ENCODE results near the gene KIF26A.
A peak's percentile ranks its signal among the peaks of the same experiment; 100 is the strongest.
"Not testable (repeated sequence)": the region's sequence is repeated elsewhere in the genome, so short reads cannot be mapped to it uniquely, and the experiment has no call there.

KIF26A gene

GRCh38 chr14:104224506-104225277, 86.3 kb downstream of the KIF26A start:
- no peak overlapping the region for H3K27ac ChIP-seq (ENCODE audit: insufficient read depth in 1 of 2, low read depth in 1 of 2, low read length in 2 of 2, poor library complexity in 1 of 2, severe bottlenecking in 2 of 2)
- peaks cover 0 to 16% (median 6%) of the 10 kb centered on the region in 4 experiments for H3K4me1 ChIP-seq (ENCODE audit: control extremely low read depth in 1 of 4, control insufficient read depth in 4 of 4, insufficient read depth in 4 of 4, low read length in 3 of 4)
- peaks cover 0 to 62% (median 5%) of the 10 kb centered on the region in 5 experiments for H3K27me3 ChIP-seq (replicated peaks in 2 of 5; ENCODE audit: control insufficient read depth in 4 of 5, insufficient read depth in 5 of 5, low read length in 4 of 5)
- WGBS (ENCODE audit: insufficient coverage): 43% methylated on average over 14 of the region's 19 CpGs
- H3K9me3 ChIP-seq (ENCODE audit: control extremely low read depth in 1 of 5, control insufficient read depth in 4 of 5, insufficient read depth in 2 of 5, low read depth in 1 of 5, low read length in 4 of 5): peaks cover 0 to 7% (median 2%) of the 10 kb centered on the region in 5 experiments
- DNase-seq: peak; percentile 9 to 36 (median 34)
- ChIA-PET POLR2A (no interaction called here), CTCF (interaction anchor here (0.6 kb wide), 1 partner anchor 28 kb away, joined by 3 read pairs; no protein-coding TSS in a partner anchor)
- no peak overlapping the region for H3K4me3 ChIP-seq (ENCODE audit: control insufficient read depth in 1 of 7, extremely low read depth in 1 of 7, insufficient read depth in 4 of 7, low read depth in 2 of 7, low read length in 6 of 7)
- no peaks in the 10 kb centered on the region for H3K36me3 ChIP-seq (ENCODE audit: control insufficient read depth in 4 of 4, insufficient read depth in 4 of 4, low read length in 3 of 4)

DNA sequence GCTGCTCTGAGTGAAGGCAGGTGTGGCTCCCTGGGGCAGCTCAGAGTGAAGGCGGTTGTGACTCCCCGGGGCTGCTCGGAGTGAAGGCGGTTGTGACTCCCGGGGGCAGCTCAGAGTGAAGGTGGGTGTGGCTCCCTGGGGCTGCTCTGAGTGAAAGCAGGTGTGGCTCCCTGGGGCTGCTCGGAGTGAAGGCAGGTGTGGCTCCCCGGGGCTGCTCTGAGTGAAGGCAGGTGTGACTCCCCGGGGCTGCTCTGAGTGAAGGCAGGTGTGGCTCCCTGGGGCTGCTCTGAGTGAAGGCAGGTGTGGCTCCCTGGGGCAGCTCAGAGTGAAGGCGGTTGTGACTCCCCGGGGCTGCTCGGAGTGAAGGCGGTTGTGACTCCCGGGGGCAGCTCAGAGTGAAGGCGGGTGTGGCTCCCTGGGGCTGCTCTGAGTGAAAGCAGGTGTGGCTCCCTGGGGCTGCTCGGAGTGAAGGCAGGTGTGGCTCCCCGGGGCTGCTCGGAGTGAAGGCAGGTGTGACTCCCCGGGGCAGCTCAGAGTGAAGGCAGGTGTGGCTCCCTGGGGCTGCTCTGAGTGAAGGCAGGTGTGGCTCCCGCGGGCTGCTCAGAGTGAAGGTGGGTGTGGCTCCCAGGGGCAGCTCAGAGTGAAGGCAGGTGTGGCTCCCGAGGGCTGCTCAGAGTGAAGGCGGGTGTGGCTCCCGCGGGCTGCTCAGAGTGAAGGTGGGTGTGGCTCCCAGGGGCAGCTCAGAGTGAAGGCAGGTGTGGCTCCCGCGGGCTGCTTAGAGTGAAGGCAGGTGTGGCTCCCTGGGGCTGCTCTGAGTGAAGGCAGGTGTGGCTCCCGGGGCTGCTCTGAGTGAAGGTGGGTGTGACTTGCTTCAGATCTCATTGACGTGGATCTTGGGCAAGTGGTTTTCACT, 87.1 kb downstream of the KIF26A start:
- DNase-seq; H3K9me3 ChIP-seq (ENCODE audit: control extremely low read depth in 1 of 5, control insufficient read depth in 4 of 5, insufficient read depth in 2 of 5, low read depth in 1 of 5, low read length in 4 of 5); H3K27ac ChIP-seq (ENCODE audit: insufficient read depth in 1 of 2, low read depth in 1 of 2, low read length in 2 of 2, poor library complexity in 1 of 2, severe bottlenecking in 2 of 2); H3K4me3 ChIP-seq (ENCODE audit: control insufficient read depth in 1 of 7, extremely low read depth in 1 of 7, insufficient read depth in 4 of 7, low read depth in 2 of 7, low read length in 6 of 7); H3K36me3 ChIP-seq (ENCODE audit: control insufficient read depth in 4 of 4, insufficient read depth in 4 of 4, low read length in 3 of 4): not testable (repeated sequence)
- POLR2A ChIA-PET: interaction anchor here (0.8 kb wide), 1 partner anchor 247 kb away, joined by 4 read pairs; no protein-coding TSS in a partner anchor
- Histone ChIP-seq H3K4me1 (ENCODE audit: control extremely low read depth in 1 of 4, control insufficient read depth in 4 of 4, insufficient read depth in 4 of 4, low read length in 3 of 4) (peaks cover 0 to 13% (median 6%) of the 10 kb centered on the region in 4 experiments), H3K27me3 (replicated peaks in 2 of 5; ENCODE audit: control insufficient read depth in 4 of 5, insufficient read depth in 5 of 5, low read length in 4 of 5) (peaks cover 0 to 53% (median 5%) of the 10 kb centered on the region in 5 experiments)
- CTCF ChIA-PET: interaction anchor here (0.6 kb wide), 1 partner anchor 27 kb away, joined by 3 read pairs; no protein-coding TSS in a partner anchor
- 63% methylated on average over 10 of the region's 28 CpGs for whole genome bisulfite sequencing (ENCODE audit: insufficient coverage)

GRCh38 chr14:104226421-104227383, 88.3 kb downstream of the KIF26A start:
- CTCF ChIA-PET: no interaction called here
- 97% methylated on average over 11 of the region's 17 CpGs for WGBS (ENCODE audit: insufficient coverage)

DNA sequence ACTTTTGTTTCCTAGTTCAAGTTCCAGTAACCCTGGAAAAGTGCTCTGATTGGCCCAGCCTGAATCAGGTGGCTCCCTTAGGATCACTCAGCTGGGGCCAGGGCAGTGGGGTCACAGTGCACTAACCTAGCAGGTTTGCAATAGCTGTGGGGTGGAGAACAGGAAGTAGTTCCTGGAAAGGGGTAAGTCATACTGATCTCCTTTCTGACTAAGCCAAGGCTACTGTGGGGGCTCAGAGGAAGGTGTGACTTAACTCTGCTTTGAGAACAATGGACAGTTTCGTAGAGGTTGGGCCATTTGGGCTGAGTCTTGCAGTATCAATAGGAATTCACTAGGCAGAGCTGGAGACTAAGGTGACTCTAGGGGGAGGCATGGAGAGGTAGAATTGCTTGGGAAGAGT, 89.4 kb downstream of the KIF26A start:
- Histone ChIP-seq H3K4me1 (ENCODE audit: control extremely low read depth in 1 of 4, control insufficient read depth in 4 of 4, insufficient read depth in 4 of 4, low read length in 3 of 4) (peaks cover 0 to 13% (median 6%) of the 10 kb centered on the region in 4 experiments), H3K27me3 (replicated peaks in 2 of 5; ENCODE audit: control insufficient read depth in 4 of 5, insufficient read depth in 5 of 5, low read length in 4 of 5) (peaks cover 0 to 35% (median 1%) of the 10 kb centered on the region in 5 experiments), H3K9me3 (ENCODE audit: control extremely low read depth in 1 of 5, control insufficient read depth in 4 of 5, insufficient read depth in 2 of 5, low read depth in 1 of 5, low read length in 4 of 5) (peaks cover 0 to 16% (median 6%) of the 10 kb centered on the region in 5 experiments), H3K4me3 (ENCODE audit: control insufficient read depth in 1 of 7, extremely low read depth in 1 of 7, insufficient read depth in 4 of 7, low read depth in 2 of 7, low read length in 6 of 7) (no peak overlapping the region), H3K36me3 (ENCODE audit: control insufficient read depth in 4 of 4, insufficient read depth in 4 of 4, low read length in 3 of 4) (no peaks in the 10 kb centered on the region), H3K27ac (ENCODE audit: insufficient read depth in 1 of 2, low read depth in 1 of 2, low read length in 2 of 2, poor library complexity in 1 of 2, severe bottlenecking in 2 of 2) (no peak overlapping the region)
- POLR2A ChIA-PET: no interaction called here
- CTCF ChIA-PET: no interaction called here
- 100% methylated on average over 1 of the region's 1 CpG for WGBS (ENCODE audit: insufficient coverage)
- no peak for DNase-seq

More at GRCh38 chr14:104226421-104227383, 88.3 kb downstream of the KIF26A start:
- POLR2A ChIA-PET: interaction anchor here (0.8 kb wide), 1 partner anchor 246 kb away, joined by 4 read pairs; no protein-coding TSS in a partner anchor
- H3K36me3 ChIP-seq (ENCODE audit: control insufficient read depth in 4 of 4, insufficient read depth in 4 of 4, low read length in 3 of 4): no peaks in the 10 kb centered on the region
- H3K4me1 ChIP-seq (ENCODE audit: control extremely low read depth in 1 of 4, control insufficient read depth in 4 of 4, insufficient read depth in 4 of 4, low read length in 3 of 4): peaks cover 0 to 13% (median 6%) of the 10 kb centered on the region in 4 experiments
- H3K9me3 ChIP-seq (ENCODE audit: control extremely low read depth in 1 of 5, control insufficient read depth in 4 of 5, insufficient read depth in 2 of 5, low read depth in 1 of 5, low read length in 4 of 5): peaks cover 0 to 7% (median 2%) of the 10 kb centered on the region in 5 experiments
- no peak overlapping the region for H3K27ac ChIP-seq (ENCODE audit: insufficient read depth in 1 of 2, low read depth in 1 of 2, low read length in 2 of 2, poor library complexity in 1 of 2, severe bottlenecking in 2 of 2)
- peaks cover 0 to 46% (median 5%) of the 10 kb centered on the region in 5 experiments for H3K27me3 ChIP-seq (replicated peaks in 2 of 5; ENCODE audit: control insufficient read depth in 4 of 5, insufficient read depth in 5 of 5, low read length in 4 of 5)
- no peak for DNase-seq
- H3K4me3 ChIP-seq (ENCODE audit: control insufficient read depth in 1 of 7, extremely low read depth in 1 of 7, insufficient read depth in 4 of 7, low read depth in 2 of 7, low read length in 6 of 7): no peak overlapping the region

GRCh38 chr14:104228221-104228620, 89.8 kb downstream of the KIF26A start:
- H3K4me3 ChIP-seq (ENCODE audit: control insufficient read depth in 1 of 7, extremely low read depth in 1 of 7, insufficient read depth in 4 of 7, low read depth in 2 of 7, low read length in 6 of 7): no peak overlapping the region
- DNase-seq: no peak
- no peak overlapping the region for H3K27ac ChIP-seq (ENCODE audit: insufficient read depth in 1 of 2, low read depth in 1 of 2, low read length in 2 of 2, poor library complexity in 1 of 2, severe bottlenecking in 2 of 2)
- ChIA-PET CTCF (no interaction called here), POLR2A (no interaction called here)
- H3K36me3 ChIP-seq (ENCODE audit: control insufficient read depth in 4 of 4, insufficient read depth in 4 of 4, low read length in 3 of 4): no peaks in the 10 kb centered on the region
- 75% methylated on average over 6 of the region's 7 CpGs for WGBS (ENCODE audit: insufficient coverage)
- peaks cover 0 to 13% (median 6%) of the 10 kb centered on the region in 4 experiments for H3K4me1 ChIP-seq (ENCODE audit: control extremely low read depth in 1 of 4, control insufficient read depth in 4 of 4, insufficient read depth in 4 of 4, low read length in 3 of 4)
- peaks cover 0 to 30% (median 1%) of the 10 kb centered on the region in 5 experiments for H3K27me3 ChIP-seq (replicated peaks in 2 of 5; ENCODE audit: control insufficient read depth in 4 of 5, insufficient read depth in 5 of 5, low read length in 4 of 5)
- peaks cover 0 to 20% (median 7%) of the 10 kb centered on the region in 5 experiments for H3K9me3 ChIP-seq (ENCODE audit: control extremely low read depth in 1 of 5, control insufficient read depth in 4 of 5, insufficient read depth in 2 of 5, low read depth in 1 of 5, low read length in 4 of 5)

GRCh38 chr14:104228716-104229533, 90.5 kb downstream of the KIF26A start:
- peaks cover 0 to 23% (median 0%) of the 10 kb centered on the region in 5 experiments for H3K27me3 ChIP-seq (replicated peaks in 2 of 5; ENCODE audit: control insufficient read depth in 4 of 5, insufficient read depth in 5 of 5, low read length in 4 of 5)
- ChIA-PET POLR2A (no interaction called here), CTCF (no interaction called here)
- WGBS (ENCODE audit: insufficient coverage): 96% methylated on average over 17 of the region's 17 CpGs
- H3K9me3 ChIP-seq (ENCODE audit: control extremely low read depth in 1 of 5, control insufficient read depth in 4 of 5, insufficient read depth in 2 of 5, low read depth in 1 of 5, low read length in 4 of 5): peaks cover 0 to 21% (median 7%) of the 10 kb centered on the region in 5 experiments
- H3K36me3 ChIP-seq (ENCODE audit: control insufficient read depth in 4 of 4, insufficient read depth in 4 of 4, low read length in 3 of 4): no peaks in the 10 kb centered on the region
- no peak overlapping the region for H3K27ac ChIP-seq (ENCODE audit: insufficient read depth in 1 of 2, low read depth in 1 of 2, low read length in 2 of 2, poor library complexity in 1 of 2, severe bottlenecking in 2 of 2)
- H3K4me1 ChIP-seq (ENCODE audit: control extremely low read depth in 1 of 4, control insufficient read depth in 4 of 4, insufficient read depth in 4 of 4, low read length in 3 of 4): peaks cover 0 to 6% (median 2%) of the 10 kb centered on the region in 4 experiments
- H3K4me3 ChIP-seq (ENCODE audit: control insufficient read depth in 1 of 7, extremely low read depth in 1 of 7, insufficient read depth in 4 of 7, low read depth in 2 of 7, low read length in 6 of 7): no peak overlapping the region
- no peak for DNase-seq
